Choroid plexus epithelial cell (primary cell): Measurements from ENCODE around the gene MBP.

Experiments
- DNase-seq: peaks from one replicate; pipeline ENCODE4 v3.0.0-alpha.2; 2010; ENCODE audit warnings: low read depth
- H3K4me3 ChIP-seq: 2 replicates; pipeline ENCODE4 v1.5.1; 2011; ENCODE audit warnings: low read depth, mild to moderate bottlenecking, control low read depth, low read length, moderate library complexity
- CTCF ChIP-seq: conservative IDR thresholded peaks from 2 replicates; pipeline ENCODE4 v1.5.1; 2011; ENCODE audit warnings: low read depth, mild to moderate bottlenecking, control low read depth, inconsistent platforms, low read length, moderate library complexity

Gene MBP

GRCh38 chr18:77016936-77017335 lies 115.6 kb downstream of the MBP start:
- DNase-seq, result no peak
- TF ChIP-seq CTCF, result no peak
- H3K4me3 ChIP-seq, result no peak overlapping the region

- no peak for TF ChIP-seq CTCF
- H3K4me3 ChIP-seq, result no peak overlapping the region
- no peak for DNase-seq
These were observed 116.5 kb downstream of the MBP start for GRCh38 chr18:77015771-77016710.

- H3K4me3 ChIP-seq, result no peak overlapping the region
- peak; percentile 32 for DNase-seq
- TF ChIP-seq CTCF, result no peak
These were observed 117.4 kb downstream of the MBP start for GRCh38 chr18:77015169-77015568.

GRCh38 chr18:77014538-77014937 lies 118.0 kb downstream of the MBP start:
- peak; percentile 16 for DNase-seq
- no peak for TF ChIP-seq CTCF
- no peak overlapping the region for H3K4me3 ChIP-seq

- no peak for DNase-seq
- H3K4me3 ChIP-seq, result no peak overlapping the region
- TF ChIP-seq CTCF, result no peak
These were observed 118.6 kb downstream of the MBP start for GRCh38 chr18:77013811-77014521.

- TF ChIP-seq CTCF, result no peak
These were observed 119.6 kb downstream of the MBP start for GRCh38 chr18:77012806-77013541.

More at GRCh38 chr18:77012806-77013541, 119.6 kb downstream of the MBP start:
- DNase-seq, result no peak
- no peak overlapping the region for H3K4me3 ChIP-seq
